Gastrocnemius medialis (tissue), 4 donors: ENCODE measurements around the gene PCDH10. TPM values are rescaled to one million over a fixed set of nuclear protein-coding genes. Genes with fewer than 3 reads are reported as not detected.

ENCODE experiments used
- ATAC-seq, 2 donors: fragments of 150-250 bp; one replicate each; pipeline ENCODE4 v1.9.1; 2016
- DNase-seq, 2 donors: peaks; one replicate each; pipeline ENCODE4 v3.0.0-alpha.2; 2019
- H3K27ac ChIP-seq, 4 donors: fragments of 200-600 bp; sonication (generic); 1 replicate in 1 of 4; 2 replicates in 3 of 4; pipeline ENCODE4 v1.5.1; 2016 to 2018; ENCODE audit warnings: mild to moderate bottlenecking in 2 of 4, moderate library complexity in 1 of 4
- H3K27me3 ChIP-seq, 3 donors: fragments of 200-600 bp; sonication (generic) in 2 of 3; 1 replicate in 1 of 3; 2 replicates in 2 of 3; pipeline versions ENCODE4 v1.5.1 to v1.6.0; 2016 to 2019; ENCODE audit warnings: mild to moderate bottlenecking in 1 of 3, moderate library complexity in 1 of 3
- H3K36me3 ChIP-seq, 2 donors: fragments of 200-600 bp; sonication (generic) in 1 of 2; one replicate each; pipeline ENCODE4 v1.5.1; 2017 to 2018
- H3K4me1 ChIP-seq, 2 donors: fragments of 200-600 bp; sonication (generic) in 1 of 2; one replicate each; pipeline ENCODE4 v1.5.1; 2016 to 2017; ENCODE audit warnings: mild to moderate bottlenecking in 2 of 2
- H3K4me3 ChIP-seq, 4 donors: fragments of 200-600 bp; sonication (generic) in 3 of 4; 1 replicate in 1 of 4; 2 replicates in 3 of 4; pipeline ENCODE4 v1.5.1; 2016 to 2019; ENCODE audit warnings: mild to moderate bottlenecking in 2 of 4
- H3K9me3 ChIP-seq, 3 donors: fragments of 200-600 bp; sonication (generic) in 2 of 3; 1 replicate in 1 of 3; 2 replicates in 2 of 3; pipeline ENCODE4 v1.5.1; 2016 to 2019
- POLR2A ChIP-seq, 2 donors: fragments of 450-650 bp; IDR thresholded peaks; one replicate each; pipeline ENCODE4 v1.6.1; 2017; ENCODE audit warnings: antibody characterized with exemption in 2 of 2, mild to moderate bottlenecking in 2 of 2, moderate library complexity in 2 of 2
- in situ Hi-C, 4 donors: fragments of 200-750 bp; cut with MboI; loops; one replicate each; pipeline versions ENCODE4 v1.15.0 to v1.8.0; 2017; ENCODE audit warnings: low sequenced_read_pairs in 4 of 4
- intact Hi-C: fragments of 100-400 bp; cut with DNase I; formaldehyde crosslinking; loops from one replicate; pipeline ENCODE4 v1.15.1; 2023; ENCODE audit warnings: low total_unique reads
- total RNA-seq, 4 donors: library from RNA; depleted of rRNA; stranded (reverse); fragments of >200 nt; gene quantifications; one replicate each; pipeline versions ENCODE4 v1.1.0 to v1.2.3, GENCODE V29; 2016
- TF ChIP-seq, protein P1 (sequence below), 5 experiments: fragments of 450-650 bp in 3 of 5; fragments of 200-600 bp in 2 of 5; sonication (generic) in 2 of 5; IDR thresholded peaks in 4 of 5; conservative IDR thresholded peaks in 1 of 5; 1 replicate in 4 of 5; 2 replicates in 1 of 5; pipeline ENCODE4 v1.5.1; 2016 to 2019; ENCODE audit warnings: antibody characterized with exemption in 5 of 5, mild to moderate bottlenecking in 3 of 5, moderate library complexity in 3 of 5

The PCDH10 gene
- total RNA-seq, 4 donors from 2014 or later: 0.04 TPM; not detected in 3

GRCh38 chr4:133188433-133189146 is 39.5 kb downstream of the PCDH10 start:
- in situ Hi-C loops (no loop called here), intact Hi-C loops (no loop called here)
- ATAC-seq (no peak), DNase-seq (no peak)
- no peaks in the 10 kb centered on the region for H3K27me3 ChIP-seq
- no peak overlapping the region for H3K4me3 ChIP-seq
- H3K9me3 ChIP-seq: no peaks in the 10 kb centered on the region
- no peaks in the 10 kb centered on the region for H3K36me3 ChIP-seq
- TF ChIP-seq, protein P1, sequence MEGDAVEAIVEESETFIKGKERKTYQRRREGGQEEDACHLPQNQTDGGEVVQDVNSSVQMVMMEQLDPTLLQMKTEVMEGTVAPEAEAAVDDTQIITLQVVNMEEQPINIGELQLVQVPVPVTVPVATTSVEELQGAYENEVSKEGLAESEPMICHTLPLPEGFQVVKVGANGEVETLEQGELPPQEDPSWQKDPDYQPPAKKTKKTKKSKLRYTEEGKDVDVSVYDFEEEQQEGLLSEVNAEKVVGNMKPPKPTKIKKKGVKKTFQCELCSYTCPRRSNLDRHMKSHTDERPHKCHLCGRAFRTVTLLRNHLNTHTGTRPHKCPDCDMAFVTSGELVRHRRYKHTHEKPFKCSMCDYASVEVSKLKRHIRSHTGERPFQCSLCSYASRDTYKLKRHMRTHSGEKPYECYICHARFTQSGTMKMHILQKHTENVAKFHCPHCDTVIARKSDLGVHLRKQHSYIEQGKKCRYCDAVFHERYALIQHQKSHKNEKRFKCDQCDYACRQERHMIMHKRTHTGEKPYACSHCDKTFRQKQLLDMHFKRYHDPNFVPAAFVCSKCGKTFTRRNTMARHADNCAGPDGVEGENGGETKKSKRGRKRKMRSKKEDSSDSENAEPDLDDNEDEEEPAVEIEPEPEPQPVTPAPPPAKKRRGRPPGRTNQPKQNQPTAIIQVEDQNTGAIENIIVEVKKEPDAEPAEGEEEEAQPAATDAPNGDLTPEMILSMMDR (IDR thresholded peaks at IDR 0.05 in 4 of 5, conservative IDR thresholded peaks at IDR 0.05 in 1 of 5): no peak
- TF ChIP-seq POLR2A (IDR thresholded peaks at IDR 0.05): no peak
- no peaks in the 10 kb centered on the region for H3K4me1 ChIP-seq
- H3K27ac ChIP-seq: no peak overlapping the region

DNA sequence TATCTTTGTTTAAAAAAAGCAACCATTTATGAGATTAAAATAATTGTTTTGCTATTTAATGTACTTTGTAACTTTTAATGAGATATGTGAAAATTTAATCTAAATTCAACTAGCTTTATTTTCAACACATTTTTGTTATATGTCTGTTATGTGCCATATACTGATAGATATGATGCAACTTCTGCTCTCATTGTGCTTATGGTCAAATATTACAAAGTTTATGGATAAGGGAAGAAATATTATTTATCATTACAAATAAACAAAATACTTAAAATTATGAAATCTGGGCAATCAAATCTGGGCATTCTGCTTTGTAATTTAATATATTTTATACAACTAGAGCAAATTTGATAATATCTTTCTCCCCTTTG is 40.0 kb downstream of the PCDH10 start:
- DNase-seq (no peak), ATAC-seq (no peak)
- TF ChIP-seq, protein P1 (IDR thresholded peaks at IDR 0.05 in 4 of 5, conservative IDR thresholded peaks at IDR 0.05 in 1 of 5): no peak
- no peak for TF ChIP-seq POLR2A (IDR thresholded peaks at IDR 0.05)
- Histone ChIP-seq H3K4me1 (no peaks in the 10 kb centered on the region), H3K4me3 (no peak overlapping the region), H3K9me3 (no peaks in the 10 kb centered on the region), H3K27me3 (no peaks in the 10 kb centered on the region), H3K27ac (no peak overlapping the region), H3K36me3 (no peaks in the 10 kb centered on the region)
- in situ Hi-C loops: no loop called here
- intact Hi-C loops: no loop called here

DNA sequence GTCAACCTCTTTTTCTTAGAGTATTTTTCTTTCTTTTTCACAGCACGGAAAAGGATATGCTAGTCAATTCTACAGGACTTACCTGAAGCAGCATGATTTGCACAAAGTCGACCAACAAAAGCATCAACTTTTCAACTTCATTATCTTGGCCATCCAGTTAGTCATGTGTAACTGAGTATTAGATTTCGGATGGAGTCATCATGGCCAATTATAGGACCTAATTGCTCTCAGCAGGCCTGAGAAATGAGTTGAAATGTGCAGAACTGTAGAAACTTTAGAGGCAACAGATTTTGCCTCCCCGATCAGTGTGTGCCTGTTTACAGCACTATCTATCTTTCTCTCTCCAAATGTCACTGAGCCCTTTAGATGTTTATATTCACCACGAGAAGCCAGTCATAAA is 41.0 kb downstream of the PCDH10 start:
- Histone ChIP-seq H3K36me3 (no peaks in the 10 kb centered on the region), H3K4me3 (no peak overlapping the region), H3K4me1 (no peaks in the 10 kb centered on the region), H3K9me3 (no peaks in the 10 kb centered on the region), H3K27ac (no peak overlapping the region), H3K27me3 (no peaks in the 10 kb centered on the region)
- DNase-seq (no peak), ATAC-seq (no peak)
- TF ChIP-seq, protein P1 (IDR thresholded peaks at IDR 0.05 in 4 of 5, conservative IDR thresholded peaks at IDR 0.05 in 1 of 5): no peak
- no peak for TF ChIP-seq POLR2A (IDR thresholded peaks at IDR 0.05)
- intact Hi-C loops: no loop called here
- in situ Hi-C loops: no loop called here

DNA sequence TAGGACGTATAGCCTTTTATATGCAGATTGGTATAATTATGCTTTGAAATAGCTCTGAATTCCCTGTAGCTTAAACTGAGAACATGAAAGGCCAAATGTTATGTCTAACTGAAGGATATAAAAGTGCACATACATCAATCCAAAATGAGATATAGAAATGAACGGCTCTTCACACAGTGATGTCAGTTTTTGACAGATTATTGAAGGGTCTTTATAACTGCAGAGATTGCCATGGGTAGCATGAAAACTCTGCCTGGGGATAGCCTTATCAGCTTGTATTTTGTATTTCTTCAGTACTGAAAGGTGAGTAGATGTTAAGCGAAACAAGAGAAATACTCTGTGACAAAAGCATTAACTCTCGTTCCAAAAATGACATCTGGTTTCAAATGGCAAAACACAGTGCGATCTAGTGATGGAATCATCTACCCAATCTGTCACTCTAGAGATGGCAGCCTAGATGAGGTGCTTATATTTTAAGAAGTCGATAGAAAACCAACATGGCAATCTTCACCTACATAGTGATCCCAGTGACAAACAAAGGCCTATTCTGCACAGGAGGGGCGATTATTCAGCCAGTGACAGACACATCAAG is 59.7 kb downstream of the PCDH10 start:
- Histone ChIP-seq H3K27ac (no peak overlapping the region), H3K9me3 (no peaks in the 10 kb centered on the region), H3K4me3 (no peak overlapping the region), H3K36me3 (no peaks in the 10 kb centered on the region), H3K27me3 (no peaks in the 10 kb centered on the region), H3K4me1 (no peaks in the 10 kb centered on the region)
- in situ Hi-C loops (no loop called here), intact Hi-C loops (no loop called here)
- ATAC-seq (no peak), DNase-seq (no peak)
- no peak for TF ChIP-seq POLR2A (IDR thresholded peaks at IDR 0.05)
- TF ChIP-seq, protein P1 (IDR thresholded peaks at IDR 0.05 in 4 of 5, conservative IDR thresholded peaks at IDR 0.05 in 1 of 5): no peak
